Endothelial cell of umbilical vein (primary cell): Measurements from ENCODE around the gene FILIP1. TPM values are rescaled to one million over a fixed set of nuclear protein-coding genes. Genes with fewer than 3 reads are reported as not detected.

Experiments
- BruUV-seq: library from RNA; stranded (reverse); fragments of 400-500 nt; replicated peaks from 2 replicates; lab custom pipeline; 2021; lab: Mats Ljungman, UMichigan
- CTCF ChIA-PET: fragments of 300-600, 350-600 bp; sonication (Branson Sonifier 250); formaldehyde crosslinking; loops from one replicate; lab custom pipeline; 2021; ENCODE audit warnings: antibody characterized with exemption, inconsistent platforms; lab: Charles Lee
- POLR2A ChIA-PET: fragments of 300-600, 350-600 bp; sonication (Branson Sonifier 250); formaldehyde crosslinking; loops from one replicate; lab custom pipeline; 2021; ENCODE audit warnings: antibody characterized with exemption, inconsistent platforms; lab: Charles Lee
- DNase-seq: peaks from one replicate; pipeline ENCODE4 v3.0.0-alpha.2; 2011; ENCODE audit warnings: low read depth, low spot score
- FAIRE-seq: peaks from 2 replicates; lab custom pipeline; 2011; peaks lifted over from hg19 to GRCh38; lab: Jason Lieb, UNC
- H2AFZ ChIP-seq: 2 replicates; pipeline ENCODE4 v1.6.0; 2012; ENCODE audit warnings: low read depth, low read length, control low read depth, inconsistent platforms
- H3K27ac ChIP-seq: 2 replicates; pipeline ENCODE4 v1.5.1; 2011; ENCODE audit warnings: low read depth, mild to moderate bottlenecking, control low read depth, low read length, moderate library complexity; ENCODE audit not compliant: insufficient read depth
- H3K27me3 ChIP-seq, 2 experiments: 2 replicates each; pipeline versions ENCODE4 v1.6.0 to v1.6.1; 2011; ENCODE audit warnings: low read length in 2 of 2, mixed read lengths in 1 of 2; ENCODE audit not compliant: control insufficient read depth in 2 of 2, insufficient read depth in 2 of 2
- H3K36me3 ChIP-seq, 2 experiments: 2 replicates in 1 of 2; 3 replicates in 1 of 2; pipeline ENCODE4 v1.5.1; 2011; ENCODE audit warnings: low read length in 2 of 2, mild to moderate bottlenecking in 1 of 2, moderate library complexity in 1 of 2; ENCODE audit not compliant: control insufficient read depth in 2 of 2, insufficient read depth in 2 of 2; ENCODE audit errors: extremely low read depth in 1 of 2
- H3K4me1 ChIP-seq: 3 replicates; pipeline ENCODE4 v1.5.1; 2011; ENCODE audit warnings: mild to moderate bottlenecking, low read length; ENCODE audit not compliant: control insufficient read depth, insufficient read depth; ENCODE audit errors: extremely low read depth
- H3K4me2 ChIP-seq: 2 replicates; pipeline ENCODE4 v1.6.1; 2011; ENCODE audit warnings: low read length, control low read depth, mixed read lengths; ENCODE audit not compliant: insufficient read depth
- H3K4me3 ChIP-seq, 3 experiments: fragments of 200-600 bp in 1 of 3; sonication (generic), shearing (Covaris generic) in 1 of 3; replicated peaks in 1 of 3; 2 replicates each; pipeline ENCODE4 v1.5.1; 2011 to 2016; ENCODE audit warnings: control low read depth in 3 of 3, low read length in 3 of 3, mild to moderate bottlenecking in 2 of 3, inconsistent platforms in 1 of 3, low read depth in 1 of 3, moderate library complexity in 1 of 3; ENCODE audit not compliant: insufficient read depth in 1 of 3
- H3K79me2 ChIP-seq: 2 replicates; pipeline ENCODE4 v1.6.0; 2012; ENCODE audit warnings: low read length, inconsistent platforms; ENCODE audit not compliant: control insufficient read depth, insufficient read depth
- H3K9ac ChIP-seq: replicated peaks from 2 replicates; pipeline ENCODE3; 2011; ENCODE audit warnings: low read length, control low read depth; ENCODE audit not compliant: insufficient read depth; ENCODE audit errors: extremely low read depth
- H3K9me1 ChIP-seq: replicated peaks from 3 replicates; pipeline ENCODE4 v1.6.0; 2011; ENCODE audit warnings: mild to moderate bottlenecking, low read length; ENCODE audit not compliant: control insufficient read depth, insufficient read depth; ENCODE audit errors: extremely low read depth
- H3K9me3 ChIP-seq: replicated peaks from 2 replicates; pipeline ENCODE4 v1.5.1; 2012; ENCODE audit warnings: low read length, inconsistent platforms; ENCODE audit not compliant: control insufficient read depth, insufficient read depth
- H4K20me1 ChIP-seq: replicated peaks from 2 replicates; pipeline ENCODE3; 2011; ENCODE audit warnings: mild to moderate bottlenecking, low read length; ENCODE audit not compliant: control insufficient read depth, insufficient read depth; ENCODE audit errors: extremely low read depth
- EZH2 ChIP-seq: IDR thresholded peaks from 2 replicates; pipeline ENCODE4 v1.6.1; 2012; ENCODE audit warnings: borderline replicate concordance, low read depth, mild to moderate bottlenecking, moderate library complexity, low read length, inconsistent platforms; ENCODE audit not compliant: severe bottlenecking
- FOS ChIP-seq: IDR thresholded peaks from 2 replicates; pipeline ENCODE4 v1.6.1; 2011; ENCODE audit warnings: mild to moderate bottlenecking, low read length, moderate library complexity, borderline replicate concordance; ENCODE audit not compliant: insufficient read depth
- GATA2 ChIP-seq: IDR thresholded peaks from 2 replicates; pipeline ENCODE4 v1.7.0; 2011; ENCODE audit warnings: low read depth, mild to moderate bottlenecking, moderate library complexity, mixed read lengths, low read length; ENCODE audit not compliant: insufficient read length, insufficient read depth
- JUN ChIP-seq: IDR thresholded peaks from 2 replicates; pipeline ENCODE4 v1.6.1; 2011; ENCODE audit warnings: borderline replicate concordance, low read depth; ENCODE audit not compliant: insufficient read length, insufficient read depth
- MYC ChIP-seq: IDR thresholded peaks from one replicate; pipeline ENCODE4 v1.6.1; 2011; ENCODE audit warnings: mild to moderate bottlenecking, low read depth, low read length
- POLR2A ChIP-seq: IDR thresholded peaks from 2 replicates; pipeline ENCODE4 v1.6.1; 2012; ENCODE audit warnings: low read depth, mild to moderate bottlenecking, control low read depth, low read length
- POLR2AphosphoS5 ChIP-seq: IDR thresholded peaks from 2 replicates; pipeline ENCODE4 v1.6.1; 2012; ENCODE audit warnings: low read depth, mild to moderate bottlenecking, control low read depth, low read length, moderate library complexity; ENCODE audit not compliant: insufficient read depth
- dilution Hi-C: fragments of 300-500 bp; cut with MboI; formaldehyde crosslinking; loops from one replicate; pipeline ENCODE4 v1.15.0; 2019; ENCODE audit warnings: low sequenced_read_pairs; ENCODE audit not compliant: extremely low pct_ligation_motif_present
- intact Hi-C: fragments of 100-400 bp; cut with micrococcal nuclease; formaldehyde crosslinking; loops from one replicate; pipeline ENCODE4 v1.10.0; 2022
- polyA plus RNA-seq, 4 experiments: library from polyadenylated mRNA; depleted of rRNA in 3 of 4; stranded (reverse) in 3 of 4; unstranded in 1 of 4; fragments of >200 nt; gene quantifications; 2 replicates each; pipeline versions ENCODE4 v1.2.1 to v1.2.3, GENCODE V29; 2011 to 2012; ENCODE audit warnings: missing spikeins in 1 of 4
- total RNA-seq: library from RNA; stranded (reverse); gene quantifications from 2 replicates; pipeline ENCODE4 v1.2.3, GENCODE V29; 2021
- TF ChIP-seq, protein P1 (sequence below), 2 donors: IDR thresholded peaks; 1 replicate in 1 of 2; 2 replicates in 1 of 2; pipeline ENCODE4 v1.5.1; 2011; ENCODE audit warnings: low read length in 2 of 2, mild to moderate bottlenecking in 2 of 2, moderate library complexity in 2 of 2, control low read depth in 1 of 2, inconsistent platforms in 1 of 2, low read depth in 1 of 2; ENCODE audit not compliant: insufficient read depth in 1 of 2; ENCODE audit errors: extremely low read depth in 1 of 2
- TF ChIP-seq, protein P2 (sequence below): IDR thresholded peaks from 2 replicates; pipeline ENCODE4 v1.6.1; 2011; ENCODE audit not compliant: insufficient read depth, insufficient read length

Gene FILIP1
- total and polyA plus RNA-seq, 2 donors (not counting 3 experiments of a cell fraction or from before 2014, with no cell fraction given), result 2.8 to 13.7 TPM

DNA sequence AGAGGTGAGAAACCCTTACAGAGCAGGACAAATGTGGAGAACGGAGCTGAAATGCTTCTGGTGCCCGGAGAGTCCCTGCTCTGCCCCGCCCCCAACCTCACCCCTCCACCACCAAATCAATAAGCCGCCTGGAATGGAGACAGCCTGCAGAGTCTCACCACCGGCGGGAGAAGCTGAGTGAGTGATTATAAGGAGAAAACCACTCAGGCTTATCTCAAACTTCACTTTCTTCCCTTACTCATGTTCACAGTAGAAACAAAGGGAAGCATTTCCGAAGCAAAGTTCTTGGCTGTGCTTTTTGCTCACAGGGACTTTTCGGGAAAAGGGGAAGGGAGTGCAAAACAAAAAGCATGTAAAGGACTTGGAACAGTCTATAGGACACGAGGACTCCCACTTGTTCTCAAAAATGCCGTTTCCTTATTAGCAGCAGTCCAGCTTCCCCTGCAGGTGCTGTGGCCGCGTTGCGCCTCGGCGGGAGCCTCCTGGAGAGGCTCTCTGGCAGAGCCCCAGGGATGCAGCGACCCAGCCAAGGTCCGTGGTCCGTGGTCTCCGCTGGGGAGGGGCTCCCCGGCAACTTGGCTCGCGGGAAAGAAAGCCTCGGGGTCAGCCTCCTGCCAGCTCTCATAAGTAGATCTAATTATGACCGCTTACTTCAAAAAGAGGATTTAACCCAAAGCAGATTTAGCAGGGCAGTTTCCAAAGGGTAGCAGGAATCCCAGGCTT, 144.2 kb downstream of the FILIP1 start:
- H4K20me1 ChIP-seq, result no peaks in the 10 kb centered on the region
- H3K79me2 ChIP-seq, result no peaks in the 10 kb centered on the region
- peak overlapping the region; percentile 6 for H3K27ac ChIP-seq
- intact Hi-C loops, result loop anchor here (5.0 kb wide), 1 partner anchor 52 kb away; no protein-coding TSS in a partner anchor
- FAIRE-seq (peak; percentile 91), DNase-seq (peak; percentile 88)
- H3K27me3 ChIP-seq, result no peaks in the 10 kb centered on the region
- CTCF ChIA-PET, result interaction anchor here (0.7 to 1.8 kb wide), 10 partner anchors 11 to 244 kb away, joined by 3 to 8 read pairs (median 3); no protein-coding TSS in a partner anchor
- POLR2A ChIA-PET, result no interaction called here
- no TSS peak for BruUV-seq
- H3K4me3 ChIP-seq, result peak overlapping the region; percentile 8 to 56 (median 13)
- peak overlapping the region; percentile 28 for H3K9ac ChIP-seq
- peak overlapping the region; percentile 91 for H3K4me2 ChIP-seq
- H3K36me3 ChIP-seq, result no peaks in the 10 kb centered on the region
- dilution Hi-C loops, result no loop called here
- TF ChIP-seq, protein P1, sequence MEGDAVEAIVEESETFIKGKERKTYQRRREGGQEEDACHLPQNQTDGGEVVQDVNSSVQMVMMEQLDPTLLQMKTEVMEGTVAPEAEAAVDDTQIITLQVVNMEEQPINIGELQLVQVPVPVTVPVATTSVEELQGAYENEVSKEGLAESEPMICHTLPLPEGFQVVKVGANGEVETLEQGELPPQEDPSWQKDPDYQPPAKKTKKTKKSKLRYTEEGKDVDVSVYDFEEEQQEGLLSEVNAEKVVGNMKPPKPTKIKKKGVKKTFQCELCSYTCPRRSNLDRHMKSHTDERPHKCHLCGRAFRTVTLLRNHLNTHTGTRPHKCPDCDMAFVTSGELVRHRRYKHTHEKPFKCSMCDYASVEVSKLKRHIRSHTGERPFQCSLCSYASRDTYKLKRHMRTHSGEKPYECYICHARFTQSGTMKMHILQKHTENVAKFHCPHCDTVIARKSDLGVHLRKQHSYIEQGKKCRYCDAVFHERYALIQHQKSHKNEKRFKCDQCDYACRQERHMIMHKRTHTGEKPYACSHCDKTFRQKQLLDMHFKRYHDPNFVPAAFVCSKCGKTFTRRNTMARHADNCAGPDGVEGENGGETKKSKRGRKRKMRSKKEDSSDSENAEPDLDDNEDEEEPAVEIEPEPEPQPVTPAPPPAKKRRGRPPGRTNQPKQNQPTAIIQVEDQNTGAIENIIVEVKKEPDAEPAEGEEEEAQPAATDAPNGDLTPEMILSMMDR (IDR thresholded peaks at IDR 0.05; ENCODE audit: extremely low read depth in 1 of 2, insufficient read depth in 1 of 2, low read depth in 1 of 2, low read length in 2 of 2), result peak; percentile 11 to 43
- no peak for TF ChIP-seq POLR2AphosphoS5
- no peaks in the 10 kb centered on the region for H3K9me1 ChIP-seq
- H3K9me3 ChIP-seq, result no peaks in the 10 kb centered on the region
- peak overlapping the region; percentile 98 for H2AFZ ChIP-seq
- H3K4me1 ChIP-seq, result peaks cover 13% of the 10 kb centered on the region

DNA sequence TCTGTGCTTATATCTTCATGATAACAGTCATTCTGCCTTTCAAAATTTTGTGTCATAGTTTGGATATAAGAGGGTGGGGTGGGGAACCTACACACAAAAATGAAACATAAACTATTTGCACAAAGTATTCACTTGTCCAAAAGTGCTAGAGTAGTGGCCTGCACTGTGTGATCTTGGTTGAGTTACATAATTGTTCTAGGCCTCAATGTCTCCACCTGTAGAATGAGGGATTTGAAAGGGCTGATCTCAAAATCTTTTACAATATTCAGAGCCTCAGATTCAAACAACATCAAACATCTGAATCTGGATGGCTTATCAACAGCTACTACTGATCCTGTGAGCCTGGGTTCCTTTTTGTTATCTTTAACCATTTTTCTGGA, 144.7 kb downstream of the FILIP1 start:
- CTCF ChIA-PET, result interaction anchor here (0.7 to 1.8 kb wide), 10 partner anchors 11 to 245 kb away, joined by 3 to 8 read pairs (median 3); no protein-coding TSS in a partner anchor
- H3K79me2 ChIP-seq, result no peaks in the 10 kb centered on the region
- TF ChIP-seq MYC, result no peak
- TF ChIP-seq POLR2AphosphoS5, result no peak
- TF ChIP-seq FOS, result no peak
- TF ChIP-seq GATA2, result no peak
- TF ChIP-seq, protein P2, sequence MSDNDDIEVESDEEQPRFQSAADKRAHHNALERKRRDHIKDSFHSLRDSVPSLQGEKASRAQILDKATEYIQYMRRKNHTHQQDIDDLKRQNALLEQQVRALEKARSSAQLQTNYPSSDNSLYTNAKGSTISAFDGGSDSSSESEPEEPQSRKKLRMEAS, result no peak
- TF ChIP-seq JUN, result no peak
- TF ChIP-seq EZH2, result no peak
- TF ChIP-seq POLR2A, result no peak
- POLR2A ChIA-PET, result no interaction called here
- H4K20me1 ChIP-seq, result no peaks in the 10 kb centered on the region
- H3K4me1 ChIP-seq, result peaks cover 13% of the 10 kb centered on the region
- BruUV-seq, result no TSS peak
- H3K9ac ChIP-seq, result peak overlapping the region; percentile 28
- no peak overlapping the region for H3K27ac ChIP-seq
- dilution Hi-C loops, result no loop called here
- peak overlapping the region; percentile 98 for H2AFZ ChIP-seq
- no peaks in the 10 kb centered on the region for H3K9me1 ChIP-seq
- intact Hi-C loops, result loop anchor here (5.0 kb wide), 1 partner anchor 52 kb away; no protein-coding TSS in a partner anchor
- no peaks in the 10 kb centered on the region for H3K36me3 ChIP-seq
- peak overlapping the region in 1 of 3 experiments; percentile 56 for H3K4me3 ChIP-seq
- no peaks in the 10 kb centered on the region for H3K9me3 ChIP-seq
- DNase-seq, result no peak
- no peaks in the 10 kb centered on the region for H3K27me3 ChIP-seq
- FAIRE-seq, result no peak
- peak overlapping the region; percentile 91 for H3K4me2 ChIP-seq
